ENCODE results near the gene ZNF140.

DNA sequence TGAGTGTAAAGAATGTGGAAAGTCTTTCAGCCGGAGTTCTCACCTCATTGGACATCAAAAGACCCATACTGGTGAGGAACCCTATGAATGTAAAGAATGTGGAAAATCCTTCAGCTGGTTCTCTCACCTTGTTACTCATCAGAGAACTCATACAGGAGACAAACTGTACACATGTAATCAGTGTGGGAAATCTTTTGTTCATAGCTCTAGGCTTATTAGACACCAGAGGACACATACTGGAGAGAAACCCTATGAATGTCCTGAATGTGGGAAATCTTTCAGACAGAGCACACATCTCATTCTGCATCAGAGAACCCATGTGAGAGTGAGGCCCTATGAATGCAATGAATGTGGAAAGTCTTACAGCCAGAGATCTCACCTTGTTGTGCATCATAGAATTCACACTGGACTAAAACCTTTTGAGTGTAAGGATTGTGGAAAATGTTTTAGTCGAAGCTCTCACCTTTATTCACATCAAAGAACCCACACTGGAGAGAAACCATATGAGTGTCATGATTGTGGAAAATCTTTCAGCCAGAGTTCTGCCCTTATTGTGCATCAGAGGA is 75.5 kb downstream of the ZNF140 start:
- TF ChIP-seq EZH2 (IDR thresholded peaks at IDR 0.05; ENCODE audit: borderline replicate concordance, low read depth, low read length, severe bottlenecking) (no peak), CTCF (IDR thresholded peaks at IDR 0.05; ENCODE audit: borderline replicate concordance, extremely low read depth, low read length, poor library complexity, severe bottlenecking) (no peak)
